Measurements from ENCODE around the gene TTLL8. TPM values are rescaled to one million over a fixed set of nuclear protein-coding genes. Genes with fewer than 3 reads are reported as not detected.

The TTLL8 gene
- total RNA-seq, 4 donors from 2014 or later = not detected

GRCh38 chr22:50057278-50058060, 629 bp downstream of the TTLL8 start:
- H3K36me3 ChIP-seq = no peaks in the 10 kb centered on the region
- H3K4me3 ChIP-seq = no peak overlapping the region
- H3K9me3 ChIP-seq = peaks cover 0 to 18% (median 0%) of the 10 kb centered on the region in 3 donors
- intact Hi-C loops (cut with DNase I) = no loop called here
- peaks cover 8 to 83% (median 11%) of the 10 kb centered on the region in 4 donors for H3K27me3 ChIP-seq
- no peak overlapping the region for H3K27ac ChIP-seq
- TF ChIP-seq, protein P1, sequence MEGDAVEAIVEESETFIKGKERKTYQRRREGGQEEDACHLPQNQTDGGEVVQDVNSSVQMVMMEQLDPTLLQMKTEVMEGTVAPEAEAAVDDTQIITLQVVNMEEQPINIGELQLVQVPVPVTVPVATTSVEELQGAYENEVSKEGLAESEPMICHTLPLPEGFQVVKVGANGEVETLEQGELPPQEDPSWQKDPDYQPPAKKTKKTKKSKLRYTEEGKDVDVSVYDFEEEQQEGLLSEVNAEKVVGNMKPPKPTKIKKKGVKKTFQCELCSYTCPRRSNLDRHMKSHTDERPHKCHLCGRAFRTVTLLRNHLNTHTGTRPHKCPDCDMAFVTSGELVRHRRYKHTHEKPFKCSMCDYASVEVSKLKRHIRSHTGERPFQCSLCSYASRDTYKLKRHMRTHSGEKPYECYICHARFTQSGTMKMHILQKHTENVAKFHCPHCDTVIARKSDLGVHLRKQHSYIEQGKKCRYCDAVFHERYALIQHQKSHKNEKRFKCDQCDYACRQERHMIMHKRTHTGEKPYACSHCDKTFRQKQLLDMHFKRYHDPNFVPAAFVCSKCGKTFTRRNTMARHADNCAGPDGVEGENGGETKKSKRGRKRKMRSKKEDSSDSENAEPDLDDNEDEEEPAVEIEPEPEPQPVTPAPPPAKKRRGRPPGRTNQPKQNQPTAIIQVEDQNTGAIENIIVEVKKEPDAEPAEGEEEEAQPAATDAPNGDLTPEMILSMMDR (IDR thresholded peaks at IDR 0.05) = no peak
- no peak for TF ChIP-seq POLR2A (IDR thresholded peaks at IDR 0.05)
- no peak for DNase-seq
- WGBS, 2 donors = 56 to 59% methylated on average over 6 to 8 of the region's 14 CpGs
- peaks cover 7 to 18% (median 9%) of the 10 kb centered on the region in 3 donors for H3K4me1 ChIP-seq

GRCh38 chr22:50056214-50056972, 1.7 kb downstream of the TTLL8 start:
- DNase-seq = no peak
- H3K27me3 ChIP-seq = peaks cover 8 to 72% (median 11%) of the 10 kb centered on the region in 4 donors
- no peak overlapping the region for H3K27ac ChIP-seq
- WGBS, 2 donors = 56 to 74% methylated on average over 25 to 26 of the region's 34 CpGs
- TF ChIP-seq POLR2A (IDR thresholded peaks at IDR 0.05) = no peak
- TF ChIP-seq, protein P1 (IDR thresholded peaks at IDR 0.05) = no peak
- intact Hi-C loops (cut with DNase I) = no loop called here
- no peak overlapping the region for H3K4me3 ChIP-seq
- peaks cover 0 to 18% (median 0%) of the 10 kb centered on the region in 3 donors for H3K9me3 ChIP-seq
- no peaks in the 10 kb centered on the region for H3K36me3 ChIP-seq
- H3K4me1 ChIP-seq = peaks cover 7 to 18% (median 9%) of the 10 kb centered on the region in 3 donors

GRCh38 chr22:50053861-50054260, 4.2 kb downstream of the TTLL8 start:
- H3K27me3 ChIP-seq = peaks cover 4 to 56% (median 6%) of the 10 kb centered on the region in 4 donors
- no peak overlapping the region for H3K4me3 ChIP-seq
- DNase-seq = no peak
- H3K9me3 ChIP-seq = peaks cover 0 to 18% (median 0%) of the 10 kb centered on the region in 3 donors
- no peaks in the 10 kb centered on the region for H3K36me3 ChIP-seq
- intact Hi-C loops (cut with DNase I) = no loop called here
- H3K27ac ChIP-seq = no peak overlapping the region
- WGBS, 2 donors = 65 to 92% methylated on average over 16 to 18 of the region's 18 CpGs
- peaks cover 5 to 7% (median 6%) of the 10 kb centered on the region in 3 donors for H3K4me1 ChIP-seq
- TF ChIP-seq, protein P1 (IDR thresholded peaks at IDR 0.05) = no peak
- TF ChIP-seq POLR2A (IDR thresholded peaks at IDR 0.05) = no peak

GRCh38 chr22:50051930-50052329, 6.2 kb downstream of the TTLL8 start:
- 84% methylated on average over 18 of the region's 18 CpGs; no CpG with 5 or more reads in 1 of the 2 donors for WGBS, 2 donors
- Histone ChIP-seq H3K36me3 (no peaks in the 10 kb centered on the region), H3K27me3 (peaks cover 0 to 52% (median 0%) of the 10 kb centered on the region in 4 donors), H3K4me1 (no peaks in the 10 kb centered on the region), H3K4me3 (no peak overlapping the region), H3K9me3 (peaks cover 0 to 18% (median 0%) of the 10 kb centered on the region in 3 donors), H3K27ac (no peak overlapping the region)
- intact Hi-C loops (cut with DNase I) = no loop called here
- DNase-seq = no peak
- TF ChIP-seq POLR2A (IDR thresholded peaks at IDR 0.05) = no peak
- TF ChIP-seq, protein P1 (IDR thresholded peaks at IDR 0.05) = no peak
